Body of pancreas (tissue), 4 donors: Measurements from ENCODE around the gene C1orf115.

ENCODE experiments used
- CTCF ChIP-seq, 7 experiments: fragments of 450-650 bp in 4 of 7; fragments of 200-600 bp in 3 of 7; sonication (generic) in 3 of 7; IDR thresholded peaks; one replicate each; pipeline ENCODE4 v1.5.1; 2016 to 2019; ENCODE audit warnings: antibody characterized with exemption in 7 of 7
- POLR2A ChIP-seq, 3 donors: fragments of 450-650 bp; IDR thresholded peaks; one replicate each; pipeline ENCODE4 v1.6.1; 2016; ENCODE audit warnings: antibody characterized with exemption in 3 of 3, mild to moderate bottlenecking in 2 of 3

- no peak for TF ChIP-seq POLR2A (IDR thresholded peaks at IDR 0.05)
- TF ChIP-seq CTCF (IDR thresholded peaks at IDR 0.05): no peak
Measured at GRCh38 chr1:220696863-220697231, 6.7 kb downstream of the C1orf115 start.
